ENCODE results near the gene ANKRD20A1.
"Not testable (repeated sequence)": the region's sequence is repeated elsewhere in the genome, so short reads cannot be mapped to it uniquely, and the experiment has no call there.

ANKRD20A1 gene

GRCh38 chr9:67858871-67859270, at the start of gene ANKRD20A1:
TSS of gene ANKRD20A1 (plus strand) at chr9:67858931. CDS start at chr9:67859427, 496 bp downstream.
- not testable (repeated sequence) for FAIRE-seq; DNase-seq (ENCODE audit: insufficient read length, low spot score)

DNA sequence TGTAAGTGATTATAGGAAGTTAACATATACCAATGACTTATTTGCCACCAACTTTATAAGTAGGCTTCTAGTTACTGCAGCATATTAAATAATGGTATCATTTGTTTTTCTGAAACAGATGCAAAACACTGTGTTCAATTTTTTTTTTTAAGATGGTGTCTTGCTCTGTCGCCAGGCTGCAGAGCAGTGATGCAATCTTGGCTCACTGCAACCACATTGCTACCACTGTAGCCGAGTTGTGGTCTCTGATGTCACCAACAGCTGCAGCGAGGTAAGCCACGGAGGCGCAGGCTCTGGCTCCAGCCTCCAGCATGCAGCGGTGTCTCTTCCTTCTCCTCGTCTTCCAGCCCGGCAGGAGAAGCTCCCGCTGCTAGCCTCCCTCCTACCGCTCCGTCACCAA, 26.6 kb upstream of the ANKRD20A1 start:
- not testable (repeated sequence) for DNase-seq (ENCODE audit: insufficient read length, low spot score); FAIRE-seq

Data from H54 (cell line).